Nephron progenitor cell (in vitro differentiated cells): ENCODE results near the gene TPPP.

Source experiments
- DNase-seq: peaks from one replicate; pipeline ENCODE4 v3.0.0; 2021
- H3K27ac Mint-ChIP-seq: 2 replicates; pipeline ENCODE4 v1.8.0; 2021; ENCODE audit warnings: mild to moderate bottlenecking, moderate library complexity, mixed read lengths
- H3K27me3 Mint-ChIP-seq: 2 replicates; pipeline ENCODE4 v1.8.0; 2021; ENCODE audit warnings: mild to moderate bottlenecking, low read depth, mixed read lengths; ENCODE audit not compliant: poor library complexity
- H3K36me3 Mint-ChIP-seq: 2 replicates; pipeline ENCODE4 v1.8.0; 2021; ENCODE audit warnings: low read depth, mixed read lengths
- H3K4me1 Mint-ChIP-seq: 2 replicates; pipeline ENCODE4 v1.8.0; 2021; ENCODE audit warnings: mixed read lengths
- H3K4me3 Mint-ChIP-seq: 2 replicates; pipeline ENCODE4 v1.8.0; 2021; ENCODE audit warnings: mild to moderate bottlenecking, moderate library complexity, mixed read lengths
- H3K9me3 Mint-ChIP-seq: 2 replicates; pipeline ENCODE4 v1.8.0; 2021; ENCODE audit warnings: mild to moderate bottlenecking, moderate library complexity, mixed read lengths
- TF ChIP-seq, protein P1 (sequence below): fragments of 200-600 bp; sonication (generic); IDR thresholded peaks from 2 replicates; pipeline ENCODE4 v1.5.0; 2021; ENCODE audit warnings: antibody characterized with exemption

The TPPP gene

DNA sequence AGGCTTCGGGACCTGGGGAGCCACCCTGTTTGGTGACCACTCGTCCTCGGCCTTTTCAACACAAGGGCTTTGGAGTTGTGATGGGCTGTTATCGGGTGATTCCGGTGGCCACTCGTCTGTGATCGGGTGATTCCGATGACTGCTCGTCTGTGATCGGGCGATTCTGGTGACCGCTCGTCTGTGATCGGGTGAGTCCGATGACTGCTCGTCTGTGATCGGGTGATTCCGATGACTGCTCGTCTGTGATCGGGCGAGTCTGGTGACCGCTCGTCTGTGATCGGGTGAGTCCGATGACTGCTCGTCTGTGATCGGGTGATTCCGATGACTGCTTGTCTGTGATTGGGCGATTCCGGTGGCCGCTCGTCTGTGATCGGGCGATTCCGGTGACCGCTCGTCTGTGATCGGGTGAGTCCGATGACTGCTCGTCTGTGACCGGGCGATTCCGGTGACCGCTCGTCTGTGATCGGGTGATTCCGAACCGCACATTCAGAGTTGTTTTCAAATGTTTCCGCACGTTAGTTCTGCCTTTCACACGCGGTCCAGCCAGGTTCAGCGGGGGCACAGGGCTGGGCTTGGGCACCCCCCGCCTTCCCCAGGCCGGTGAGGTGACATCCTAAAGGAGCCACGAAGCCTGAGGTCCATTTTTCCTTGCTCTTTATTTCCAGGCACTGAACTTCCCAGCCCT is 30.3 kb downstream of the TPPP start:
- no peaks in the 10 kb centered on the region for H3K27me3 Mint-ChIP-seq
- peaks cover 22% of the 10 kb centered on the region for H3K9me3 Mint-ChIP-seq
- no peak overlapping the region for H3K4me3 Mint-ChIP-seq
- peaks cover 16% of the 10 kb centered on the region for H3K4me1 Mint-ChIP-seq
- TF ChIP-seq, protein P1, sequence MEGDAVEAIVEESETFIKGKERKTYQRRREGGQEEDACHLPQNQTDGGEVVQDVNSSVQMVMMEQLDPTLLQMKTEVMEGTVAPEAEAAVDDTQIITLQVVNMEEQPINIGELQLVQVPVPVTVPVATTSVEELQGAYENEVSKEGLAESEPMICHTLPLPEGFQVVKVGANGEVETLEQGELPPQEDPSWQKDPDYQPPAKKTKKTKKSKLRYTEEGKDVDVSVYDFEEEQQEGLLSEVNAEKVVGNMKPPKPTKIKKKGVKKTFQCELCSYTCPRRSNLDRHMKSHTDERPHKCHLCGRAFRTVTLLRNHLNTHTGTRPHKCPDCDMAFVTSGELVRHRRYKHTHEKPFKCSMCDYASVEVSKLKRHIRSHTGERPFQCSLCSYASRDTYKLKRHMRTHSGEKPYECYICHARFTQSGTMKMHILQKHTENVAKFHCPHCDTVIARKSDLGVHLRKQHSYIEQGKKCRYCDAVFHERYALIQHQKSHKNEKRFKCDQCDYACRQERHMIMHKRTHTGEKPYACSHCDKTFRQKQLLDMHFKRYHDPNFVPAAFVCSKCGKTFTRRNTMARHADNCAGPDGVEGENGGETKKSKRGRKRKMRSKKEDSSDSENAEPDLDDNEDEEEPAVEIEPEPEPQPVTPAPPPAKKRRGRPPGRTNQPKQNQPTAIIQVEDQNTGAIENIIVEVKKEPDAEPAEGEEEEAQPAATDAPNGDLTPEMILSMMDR = no peak
- H3K36me3 Mint-ChIP-seq = peaks cover 61% of the 10 kb centered on the region
- no peak for DNase-seq
- no peak overlapping the region for H3K27ac Mint-ChIP-seq

DNA sequence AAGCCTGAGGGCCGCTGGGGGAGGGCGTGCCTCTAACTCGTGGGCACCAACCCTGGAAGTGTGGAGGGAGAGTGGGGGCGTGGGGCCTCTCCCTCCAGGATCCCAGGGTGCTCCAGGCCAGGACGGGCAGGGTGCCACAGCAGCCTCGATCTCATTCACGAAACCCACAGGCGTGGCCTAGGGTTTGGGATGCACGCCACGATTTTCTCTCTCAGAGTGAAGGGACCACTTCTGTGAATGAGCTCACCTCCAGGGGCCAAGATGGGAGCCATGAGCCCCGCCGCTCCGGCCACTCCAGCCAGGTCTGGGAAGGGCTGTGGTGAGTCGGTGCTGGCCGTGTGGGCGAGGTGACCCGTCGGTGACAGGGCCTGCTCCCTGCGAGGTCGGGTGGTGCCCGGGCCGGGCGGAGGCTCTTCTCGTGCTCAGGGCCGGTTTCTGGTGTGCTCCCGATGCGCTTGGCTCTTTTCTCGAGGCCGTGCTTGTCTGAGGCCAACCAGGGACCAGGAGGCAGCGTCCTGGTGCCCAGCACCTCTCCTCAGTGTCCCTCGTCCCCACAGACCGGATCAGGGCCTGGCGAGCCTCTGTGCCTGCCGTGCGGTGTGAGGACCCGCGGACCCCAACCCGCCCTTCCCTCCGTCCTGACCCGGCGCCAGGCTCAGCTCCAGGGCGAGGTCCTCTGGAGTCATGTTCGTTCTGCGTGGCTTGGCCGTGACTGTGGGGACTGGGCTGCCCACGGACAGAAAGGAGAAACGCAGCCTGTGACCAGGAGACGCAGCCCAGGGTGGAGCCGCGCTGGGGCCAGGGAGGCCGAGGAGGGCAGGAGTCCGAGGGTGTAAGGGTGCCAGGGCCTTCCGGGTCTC is 31.0 kb downstream of the TPPP start:
- no peak for DNase-seq
- Mint-ChIP-seq H3K27ac (no peak overlapping the region), H3K4me1 (peaks cover 10% of the 10 kb centered on the region), H3K4me3 (no peak overlapping the region), H3K36me3 (peaks cover 62% of the 10 kb centered on the region), H3K27me3 (no peaks in the 10 kb centered on the region), H3K9me3 (peaks cover 28% of the 10 kb centered on the region)
- TF ChIP-seq, protein P1 = no peak

DNA sequence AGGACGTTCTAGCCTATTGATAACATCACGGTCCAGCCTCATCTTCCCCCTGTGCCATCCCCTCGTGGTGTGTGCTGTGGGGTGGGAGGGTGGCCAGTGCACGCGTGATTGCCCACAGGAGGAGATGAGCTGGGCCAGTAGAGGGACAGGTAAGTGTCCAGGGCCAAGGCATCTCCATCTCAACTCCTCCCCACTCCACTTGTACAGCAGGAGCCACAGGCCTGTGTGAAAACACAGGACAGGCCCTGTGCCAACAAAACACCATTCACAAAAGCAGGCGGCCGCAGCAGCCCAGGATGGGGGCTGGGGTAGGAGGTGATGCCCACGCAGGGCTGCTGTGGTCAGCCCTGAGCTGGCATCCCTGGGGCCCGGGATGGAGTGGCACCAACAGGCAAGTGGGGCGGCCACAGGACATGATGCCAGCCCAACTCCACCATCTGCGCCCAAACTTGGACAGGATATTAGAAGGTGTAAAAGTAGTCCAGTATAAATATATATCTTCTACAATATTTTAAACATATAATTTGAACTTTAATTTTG is 32.6 kb downstream of the TPPP start:
- H3K4me3 Mint-ChIP-seq = no peak overlapping the region
- no peak for DNase-seq
- TF ChIP-seq, protein P1 = no peak
- peaks cover 10% of the 10 kb centered on the region for H3K4me1 Mint-ChIP-seq
- H3K36me3 Mint-ChIP-seq = peaks cover 71% of the 10 kb centered on the region
- H3K9me3 Mint-ChIP-seq = peaks cover 28% of the 10 kb centered on the region
- no peaks in the 10 kb centered on the region for H3K27me3 Mint-ChIP-seq
- H3K27ac Mint-ChIP-seq = no peak overlapping the region

DNA sequence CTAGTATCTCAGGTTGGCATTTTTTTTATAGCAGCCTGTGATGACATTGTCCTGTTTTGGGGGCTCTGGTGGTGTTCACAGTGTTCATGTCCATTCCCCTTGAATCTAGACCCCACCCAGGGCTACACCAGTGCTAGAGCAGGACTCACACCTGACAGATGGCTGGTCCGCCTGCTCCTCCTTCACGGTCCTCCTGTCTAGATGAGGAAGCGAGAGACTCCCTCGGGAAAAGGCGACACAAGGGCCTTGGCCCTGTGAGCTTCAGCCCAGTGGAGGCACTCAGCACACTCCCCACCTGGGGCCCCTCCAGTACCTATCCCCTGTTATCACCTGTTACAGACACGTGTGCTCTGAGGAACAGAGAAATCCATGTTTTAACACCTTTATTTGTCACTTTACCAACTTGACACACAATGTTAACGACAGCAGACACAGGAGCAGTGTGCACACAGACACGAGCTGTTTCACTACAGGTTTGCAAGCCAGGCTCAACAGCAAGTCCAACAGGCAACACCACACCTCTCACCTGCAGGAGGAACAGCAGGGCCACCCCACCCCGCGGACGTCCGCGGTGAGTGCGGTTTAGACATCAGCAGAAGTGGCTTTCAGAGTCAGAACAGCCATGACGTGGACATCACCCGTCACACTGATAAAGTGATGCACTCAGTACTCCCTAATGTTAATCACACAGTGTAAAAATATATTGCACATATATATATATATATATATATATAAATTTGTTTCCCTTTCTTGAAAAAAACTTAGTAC is 33.5 kb downstream of the TPPP start:
- Mint-ChIP-seq H3K4me3 (no peak overlapping the region), H3K27ac (no peak overlapping the region), H3K9me3 (peaks cover 28% of the 10 kb centered on the region), H3K36me3 (peaks cover 80% of the 10 kb centered on the region), H3K27me3 (no peaks in the 10 kb centered on the region), H3K4me1 (peaks cover 8% of the 10 kb centered on the region)
- TF ChIP-seq, protein P1 = no peak
- DNase-seq = no peak

DNA sequence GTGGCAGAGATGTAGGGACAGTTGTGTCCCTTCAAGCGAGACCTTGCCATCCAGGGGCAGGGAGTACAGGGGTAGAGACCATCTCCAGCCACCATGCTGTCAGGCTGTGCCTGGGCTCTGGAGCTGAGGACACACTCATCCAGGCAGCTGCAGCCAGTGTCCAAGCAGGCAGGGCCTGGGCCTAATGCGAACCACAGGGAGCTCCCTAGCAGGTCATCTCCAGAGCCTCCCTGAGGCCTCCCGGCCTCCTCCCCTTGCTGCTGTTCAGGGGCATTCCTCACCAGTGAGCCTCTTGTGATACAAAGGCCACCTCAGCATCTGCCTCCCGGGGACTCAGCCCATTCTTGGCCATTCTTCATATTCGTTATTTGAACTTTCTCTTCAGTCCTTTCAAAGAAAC is 35.0 kb downstream of the TPPP start:
- no peak overlapping the region for H3K4me3 Mint-ChIP-seq
- H3K36me3 Mint-ChIP-seq = peaks cover 88% of the 10 kb centered on the region
- peaks cover 32% of the 10 kb centered on the region for H3K9me3 Mint-ChIP-seq
- H3K4me1 Mint-ChIP-seq = no peaks in the 10 kb centered on the region
- TF ChIP-seq, protein P1 = no peak
- H3K27me3 Mint-ChIP-seq = no peaks in the 10 kb centered on the region
- H3K27ac Mint-ChIP-seq = no peak overlapping the region
- no peak for DNase-seq
